Hypothalamus (tissue), 51 donors: ENCODE data around the gene OR9A2.
A peak's percentile ranks its signal among the peaks of the same experiment; 100 is the strongest.

Experiments used
- DNase-seq, 51 donors: peaks; one replicate each; lab custom pipeline; 2025; lab: John Stamatoyannopoulos, UW

The OR9A2 gene

GRCh38 chr7:143023047-143023446 lies 3.9 kb downstream of the OR9A2 start:
- DNase-seq, result no peak

DNA sequence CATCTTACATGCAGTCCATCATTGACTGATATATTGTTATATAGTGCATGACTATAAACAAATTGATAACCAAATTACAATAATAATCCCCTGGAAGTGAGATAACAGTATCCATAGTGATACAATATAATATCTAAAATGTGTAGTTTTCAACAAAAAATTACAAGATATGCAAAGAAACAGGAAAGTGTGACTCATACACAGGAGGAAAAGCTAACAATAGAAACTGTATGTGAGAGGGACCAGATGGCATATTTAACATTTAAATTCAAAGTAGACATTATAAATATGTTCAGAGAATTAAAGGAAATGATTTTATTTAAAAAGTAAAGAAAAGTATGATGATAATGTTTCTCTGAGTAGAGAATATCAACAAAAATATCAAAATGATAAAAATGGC lies 8.0 kb downstream of the OR9A2 start:
- no peak for DNase-seq

- no peak for DNase-seq
Measured at GRCh38 chr7:143016996-143017395, 9.9 kb downstream of the OR9A2 start.

- DNase-seq, result no peak
Measured at GRCh38 chr7:143015926-143016490, 10.9 kb downstream of the OR9A2 start.

- no peak for DNase-seq
Measured at GRCh38 chr7:143015084-143015483, 11.8 kb downstream of the OR9A2 start.

DNA sequence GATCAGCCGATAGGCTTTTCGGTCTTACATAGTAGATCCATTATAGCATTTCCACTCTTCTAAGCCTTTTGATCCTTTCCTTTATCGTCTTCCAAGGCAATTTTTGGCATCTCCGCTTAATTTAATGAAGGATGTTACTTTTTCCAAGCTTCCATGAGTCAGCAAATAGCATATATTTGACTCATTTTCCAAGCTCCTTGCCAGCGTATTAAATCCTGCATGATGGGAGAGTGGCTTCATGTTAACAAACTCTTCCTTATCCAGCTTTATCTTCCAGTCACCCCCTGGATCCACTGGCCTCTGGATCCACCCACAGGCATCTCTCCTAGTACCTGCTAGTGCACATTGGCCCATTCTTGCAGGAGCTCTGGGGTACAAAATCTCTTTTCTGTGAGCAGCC lies 13.0 kb downstream of the OR9A2 start:
- peak in 1 of 51 donors; percentile 20 for DNase-seq

GRCh38 chr7:143013473-143013872 lies 13.5 kb downstream of the OR9A2 start:
- DNase-seq, result peak in 1 of 51 donors; percentile 13

DNA sequence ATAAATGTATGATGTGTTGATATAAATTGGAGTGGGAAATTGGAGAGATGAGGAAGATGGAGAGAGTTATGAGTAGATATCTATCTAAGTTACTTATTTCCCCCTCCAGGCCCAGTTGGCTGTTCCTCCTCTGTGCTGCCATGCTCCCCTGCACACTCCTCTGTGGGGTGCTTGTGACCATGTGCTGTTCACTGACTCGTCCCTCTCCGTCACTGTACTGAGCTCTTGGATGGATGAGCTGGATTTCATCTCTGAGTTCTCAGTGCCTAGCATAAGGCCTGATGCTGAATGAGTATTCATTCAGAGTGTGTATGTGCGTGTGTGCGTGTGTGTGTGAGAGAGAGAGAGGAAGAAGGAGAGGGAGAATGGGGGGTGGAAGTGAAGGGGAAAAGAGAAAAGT lies 14.5 kb downstream of the OR9A2 start:
- no peak for DNase-seq

- DNase-seq, result no peak
Measured at GRCh38 chr7:143012001-143012400, 14.9 kb downstream of the OR9A2 start.

DNA sequence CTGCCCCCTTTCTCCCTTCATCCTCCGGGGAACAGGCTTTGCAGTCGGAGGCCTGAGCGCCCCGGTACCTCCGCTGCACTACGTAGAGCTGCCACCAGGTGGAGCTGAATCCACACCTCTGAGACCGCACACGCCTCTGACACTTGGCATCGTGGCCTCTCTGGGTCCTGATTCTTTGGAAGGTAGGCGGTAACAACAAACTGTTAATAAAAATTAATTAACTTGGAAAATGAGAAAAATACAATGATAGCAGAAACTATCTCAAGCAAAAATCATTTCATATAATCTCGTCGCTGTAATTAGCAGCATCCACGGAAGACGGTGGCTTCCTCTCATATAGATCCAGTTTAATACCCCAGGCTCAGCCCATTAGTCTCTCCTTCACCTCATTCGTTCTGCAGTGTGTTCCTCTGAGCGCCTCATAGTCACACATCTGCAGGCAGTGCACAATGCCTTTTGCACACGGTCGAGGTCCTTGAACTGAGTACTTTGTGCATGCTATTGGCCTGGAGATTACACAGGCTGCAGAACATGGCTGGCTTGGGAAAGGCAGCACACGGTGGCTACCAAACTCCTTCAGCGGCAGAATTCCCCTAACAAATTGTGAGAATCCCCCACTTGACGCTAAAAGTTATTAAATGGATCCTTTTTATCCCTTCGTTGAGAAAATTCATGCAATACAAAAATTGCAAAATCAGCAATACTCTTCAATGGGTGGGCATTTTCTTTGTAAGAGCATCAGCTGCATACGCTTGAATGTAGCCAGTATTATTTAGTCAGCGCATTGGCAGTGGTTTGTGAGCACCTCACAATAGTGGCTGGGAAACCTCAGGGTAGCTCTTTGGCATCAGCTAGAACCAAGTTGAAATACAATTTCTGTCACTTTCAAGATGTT lies 18.7 kb downstream of the OR9A2 start:
- DNase-seq, result peak in 50 of 51 donors; percentile 11 to 84 (median 51)

GRCh38 chr7:143005632-143006260 lies 21.2 kb downstream of the OR9A2 start:
- DNase-seq, result peak in 1 of 51 donors; percentile 49

- peak in 3 of 51 donors; percentile 1 to 16 (median 6) for DNase-seq
Measured at GRCh38 chr7:143003393-143004051, 23.4 kb downstream of the OR9A2 start.

DNA sequence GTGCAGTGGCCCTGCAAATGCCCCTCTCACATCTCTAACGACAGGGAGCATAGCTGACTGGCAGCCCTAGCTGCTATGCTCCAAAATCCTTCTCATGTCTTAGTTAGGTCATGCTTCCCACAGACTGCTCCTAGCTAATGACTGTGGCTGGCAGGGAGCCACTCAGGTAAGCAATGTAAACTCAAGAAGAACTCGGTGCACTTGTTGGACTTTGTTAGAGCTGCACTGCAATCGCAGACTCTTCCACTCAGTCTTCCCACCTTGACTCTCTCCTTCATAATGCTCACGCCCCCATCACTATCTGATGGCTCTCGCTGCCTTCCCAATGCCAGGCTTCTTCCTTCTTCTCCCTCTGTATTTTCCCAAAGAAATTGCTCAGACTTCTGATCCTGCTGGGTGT lies 24.0 kb downstream of the OR9A2 start:
- DNase-seq, result no peak

DNA sequence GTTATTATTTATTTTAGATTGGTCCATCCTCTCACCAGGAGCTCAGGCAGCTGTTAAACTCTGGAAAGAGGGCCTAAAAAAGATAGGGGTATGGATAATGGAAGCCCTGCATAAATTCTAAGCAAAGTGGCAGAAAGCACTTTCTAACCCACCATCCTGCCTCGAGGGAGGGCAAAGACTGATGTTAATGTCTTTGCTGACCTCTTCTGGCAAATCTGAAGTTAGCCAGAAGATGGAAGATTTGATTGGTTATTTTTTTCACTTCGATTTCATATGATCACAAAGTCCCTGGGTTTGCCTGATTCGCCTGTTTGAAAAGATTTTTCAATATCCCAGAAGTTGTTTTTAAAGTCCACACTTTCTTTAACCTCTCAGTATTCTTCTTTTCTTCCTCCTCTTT lies 24.8 kb downstream of the OR9A2 start:
- no peak for DNase-seq

DNA sequence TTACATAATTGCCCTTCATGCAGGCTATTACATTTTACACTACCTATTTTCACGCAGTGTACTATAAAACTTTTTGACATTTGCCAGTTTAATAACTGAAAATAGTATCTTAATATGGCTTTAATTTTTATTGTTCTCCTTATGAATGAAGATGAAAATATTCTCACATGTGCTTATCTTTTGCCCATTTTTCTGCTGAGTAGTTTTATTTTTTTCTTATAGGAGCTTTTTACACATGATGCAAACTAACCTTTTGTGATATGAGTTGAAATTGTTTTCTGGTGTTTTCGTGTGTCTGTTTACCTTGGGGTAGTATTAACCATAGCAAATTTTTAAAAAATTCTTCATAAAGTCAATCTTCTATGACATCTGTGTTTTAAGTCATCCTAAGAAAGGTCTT lies 26.3 kb downstream of the OR9A2 start:
- no peak for DNase-seq

DNA sequence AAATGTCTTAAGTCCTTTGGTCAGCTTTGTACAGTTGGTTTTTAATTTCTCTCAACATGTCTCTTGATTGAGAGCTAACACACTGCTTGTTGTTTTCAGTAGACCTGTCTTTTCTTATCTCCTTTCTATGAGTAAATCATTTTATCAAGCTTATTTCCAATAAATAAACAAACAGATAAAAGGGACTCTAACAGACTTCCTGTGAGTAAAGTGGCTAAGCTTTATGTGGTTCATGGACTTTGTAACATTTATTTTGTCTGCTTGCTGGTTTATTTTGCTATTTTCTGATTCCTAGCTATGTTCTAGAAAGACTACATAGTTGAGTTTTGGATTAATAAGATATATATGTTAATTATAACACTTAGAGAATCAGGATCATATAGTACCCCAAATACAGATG lies 27.1 kb downstream of the OR9A2 start:
- no peak for DNase-seq

GRCh38 chr7:142998966-142999365 lies 28.0 kb downstream of the OR9A2 start:
- DNase-seq, result no peak

DNA sequence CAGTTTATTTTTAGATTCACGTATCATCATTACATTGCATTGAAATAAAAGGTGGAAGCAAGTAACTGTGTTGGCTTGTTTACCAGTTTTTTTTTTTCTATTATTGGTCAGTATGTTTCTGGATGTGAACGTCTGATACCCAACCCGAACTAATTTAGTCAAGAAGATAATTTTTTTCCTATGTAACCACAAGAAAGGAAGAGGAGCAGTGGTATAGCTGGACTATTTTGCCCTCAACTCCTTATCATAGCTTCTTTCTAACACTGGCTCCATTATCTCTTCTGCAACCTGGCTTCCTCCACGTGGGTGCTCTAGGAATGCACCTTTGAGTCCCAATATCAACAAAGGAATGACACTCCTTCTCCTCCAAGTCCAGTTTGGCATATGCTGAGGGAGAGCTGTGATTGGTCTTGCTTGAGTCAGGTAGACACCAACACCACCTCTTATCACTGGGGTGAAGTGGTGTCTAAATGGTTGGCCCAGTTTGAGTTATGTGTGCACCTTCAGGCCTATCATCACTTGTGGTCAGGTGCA lies 29.4 kb downstream of the OR9A2 start:
- no peak for DNase-seq

DNA sequence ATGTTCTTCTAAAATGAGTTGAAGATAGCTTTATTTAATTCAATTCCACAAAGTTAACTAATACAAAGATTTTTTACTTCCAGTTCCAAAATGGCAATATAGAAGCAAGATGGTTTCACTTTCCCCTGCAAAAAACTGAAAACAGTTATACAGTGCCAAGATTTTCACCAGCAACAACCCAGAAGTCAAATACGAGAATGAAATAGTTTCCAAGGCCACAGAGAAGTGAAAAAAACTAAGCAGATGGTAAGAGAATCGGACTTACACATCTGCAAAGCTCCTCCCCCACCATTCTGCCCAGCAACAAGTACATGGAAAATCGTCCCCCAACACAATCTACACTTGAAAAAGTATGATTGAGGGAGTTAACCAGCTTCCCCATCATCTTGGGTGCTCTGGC lies 34.5 kb downstream of the OR9A2 start:
- DNase-seq, result no peak

GRCh38 chr7:142984297-142984696 lies 42.6 kb downstream of the OR9A2 start:
- no peak for DNase-seq

DNA sequence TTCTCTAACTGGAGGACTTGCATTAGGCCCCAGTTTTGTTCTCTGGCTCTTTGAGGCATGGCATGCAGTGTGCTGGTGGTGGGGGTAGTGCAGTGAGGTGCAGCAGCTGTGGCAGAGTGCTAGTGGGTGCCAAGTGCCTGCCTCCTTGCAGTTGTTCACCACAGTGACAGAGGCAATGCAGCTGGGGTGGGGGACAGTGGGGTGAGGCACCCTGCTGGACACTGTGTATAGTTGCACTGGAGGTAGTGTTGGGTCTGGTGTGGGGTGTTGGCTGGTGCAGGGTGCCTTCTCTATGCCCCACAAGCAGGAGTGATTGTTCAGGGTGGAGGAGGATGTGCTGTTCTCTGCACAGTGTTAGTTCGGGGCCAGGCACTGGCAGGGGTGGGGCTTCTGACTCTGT lies 43.1 kb downstream of the OR9A2 start:
- no peak for DNase-seq
